Right lobe of liver (tissue), 4 donors: Measurements from ENCODE around the gene TOR1B.
"Not testable (repeated sequence)": the region's sequence is repeated elsewhere in the genome, so short reads cannot be mapped to it uniquely, and the experiment has no call there.

ENCODE experiments used
- POLR2A ChIP-seq: fragments of 450-650 bp; IDR thresholded peaks from one replicate; pipeline ENCODE4 v1.6.1; 2017; ENCODE audit warnings: antibody characterized with exemption, mild to moderate bottlenecking
- TF ChIP-seq, protein P1 (sequence below), 4 donors: fragments of 200-600 bp in 3 of 4; fragments of 450-650 bp in 1 of 4; IDR thresholded peaks; one replicate each; pipeline versions ENCODE4 v1.5.1 to v1.8.0; 2016 to 2022; ENCODE audit warnings: antibody characterized with exemption in 4 of 4, mild to moderate bottlenecking in 2 of 4
- donor health status: DM: no; HTN: no; CAD: no.
- donor health status: DM: no; HTN: no; CAD: no.
- donor health status: DM: no; HTN: yes; CAD: no.

DNA sequence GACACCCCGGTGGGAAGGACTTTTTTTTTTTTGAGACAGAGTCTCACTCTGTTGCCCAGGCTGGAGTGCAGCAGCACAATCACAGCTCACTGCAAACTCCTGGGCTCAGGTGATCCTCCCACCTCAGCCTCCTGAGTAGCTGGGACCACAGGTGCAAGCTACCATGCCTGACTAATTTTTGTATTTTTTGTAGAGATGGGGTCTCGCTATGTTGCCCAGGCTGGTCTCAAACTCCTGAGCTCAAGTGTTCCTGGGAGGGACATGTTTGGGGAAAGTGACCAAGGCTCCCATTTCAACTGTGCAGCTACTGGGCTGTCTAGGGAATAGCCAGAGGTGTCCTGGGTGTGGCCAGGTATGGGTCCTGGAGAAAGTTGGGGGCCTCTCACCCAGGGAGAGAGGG lies 7.0 kb upstream of the TOR1B start:
- TF ChIP-seq, protein P1, sequence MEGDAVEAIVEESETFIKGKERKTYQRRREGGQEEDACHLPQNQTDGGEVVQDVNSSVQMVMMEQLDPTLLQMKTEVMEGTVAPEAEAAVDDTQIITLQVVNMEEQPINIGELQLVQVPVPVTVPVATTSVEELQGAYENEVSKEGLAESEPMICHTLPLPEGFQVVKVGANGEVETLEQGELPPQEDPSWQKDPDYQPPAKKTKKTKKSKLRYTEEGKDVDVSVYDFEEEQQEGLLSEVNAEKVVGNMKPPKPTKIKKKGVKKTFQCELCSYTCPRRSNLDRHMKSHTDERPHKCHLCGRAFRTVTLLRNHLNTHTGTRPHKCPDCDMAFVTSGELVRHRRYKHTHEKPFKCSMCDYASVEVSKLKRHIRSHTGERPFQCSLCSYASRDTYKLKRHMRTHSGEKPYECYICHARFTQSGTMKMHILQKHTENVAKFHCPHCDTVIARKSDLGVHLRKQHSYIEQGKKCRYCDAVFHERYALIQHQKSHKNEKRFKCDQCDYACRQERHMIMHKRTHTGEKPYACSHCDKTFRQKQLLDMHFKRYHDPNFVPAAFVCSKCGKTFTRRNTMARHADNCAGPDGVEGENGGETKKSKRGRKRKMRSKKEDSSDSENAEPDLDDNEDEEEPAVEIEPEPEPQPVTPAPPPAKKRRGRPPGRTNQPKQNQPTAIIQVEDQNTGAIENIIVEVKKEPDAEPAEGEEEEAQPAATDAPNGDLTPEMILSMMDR (IDR thresholded peaks at IDR 0.05), result not testable (repeated sequence)
- TF ChIP-seq POLR2A, result not testable (repeated sequence)
